ENCODE results near the gene HCN3.

Gene HCN3

DNA sequence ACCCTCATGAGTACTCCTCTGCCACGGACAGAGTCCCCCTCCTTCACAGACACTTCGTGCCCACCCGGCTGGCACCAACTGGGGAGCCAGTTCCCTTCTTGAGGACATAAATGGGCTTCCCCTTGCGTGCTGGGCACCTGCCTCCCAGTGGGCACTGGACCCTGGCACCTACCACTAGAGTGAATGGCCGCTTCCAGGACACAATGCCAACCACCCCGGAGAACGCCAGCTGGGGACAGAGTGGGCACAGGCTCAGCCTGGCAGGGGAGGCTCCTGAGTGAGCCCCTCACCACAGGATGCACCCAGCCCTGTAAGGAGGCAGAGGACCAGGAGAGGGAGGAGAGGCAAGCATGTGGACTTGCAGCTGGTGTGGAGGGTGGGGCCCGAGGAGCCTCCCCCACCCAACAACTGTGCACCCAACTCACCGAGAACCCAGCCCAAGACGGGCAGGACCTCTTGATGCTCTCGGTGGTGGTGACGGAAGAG, 23.0 kb upstream of the HCN3 start:
- DNase-seq (ENCODE audit: low read depth), result no peak

DNA sequence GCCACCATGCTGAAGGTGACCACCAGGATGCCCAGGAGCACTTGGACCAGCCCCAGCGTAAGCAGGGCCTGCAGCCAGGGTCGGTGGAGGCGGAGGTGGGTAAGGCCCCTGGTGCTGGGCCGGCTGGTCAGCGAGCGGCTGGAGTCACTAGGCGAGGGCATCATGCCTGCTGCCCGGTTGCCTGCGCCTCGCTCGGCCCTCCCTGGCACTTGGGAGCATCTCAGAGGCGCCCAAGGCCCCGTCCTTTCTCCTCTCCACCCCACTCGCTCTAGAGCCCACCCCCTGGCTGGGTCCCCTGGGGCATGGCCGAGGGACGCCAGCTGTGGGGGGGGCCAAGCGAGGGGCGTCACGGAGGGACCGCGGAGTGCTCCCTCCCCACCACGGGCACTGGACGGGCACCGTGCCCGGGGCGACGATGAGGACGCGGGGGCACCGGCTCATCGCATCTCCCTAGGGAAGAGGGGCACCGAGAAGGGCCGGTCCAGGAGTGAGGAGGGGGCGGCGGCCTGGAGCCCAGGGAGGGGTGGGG, 22.5 kb upstream of the HCN3 start:
- DNase-seq (ENCODE audit: low read depth), result no peak

DNA sequence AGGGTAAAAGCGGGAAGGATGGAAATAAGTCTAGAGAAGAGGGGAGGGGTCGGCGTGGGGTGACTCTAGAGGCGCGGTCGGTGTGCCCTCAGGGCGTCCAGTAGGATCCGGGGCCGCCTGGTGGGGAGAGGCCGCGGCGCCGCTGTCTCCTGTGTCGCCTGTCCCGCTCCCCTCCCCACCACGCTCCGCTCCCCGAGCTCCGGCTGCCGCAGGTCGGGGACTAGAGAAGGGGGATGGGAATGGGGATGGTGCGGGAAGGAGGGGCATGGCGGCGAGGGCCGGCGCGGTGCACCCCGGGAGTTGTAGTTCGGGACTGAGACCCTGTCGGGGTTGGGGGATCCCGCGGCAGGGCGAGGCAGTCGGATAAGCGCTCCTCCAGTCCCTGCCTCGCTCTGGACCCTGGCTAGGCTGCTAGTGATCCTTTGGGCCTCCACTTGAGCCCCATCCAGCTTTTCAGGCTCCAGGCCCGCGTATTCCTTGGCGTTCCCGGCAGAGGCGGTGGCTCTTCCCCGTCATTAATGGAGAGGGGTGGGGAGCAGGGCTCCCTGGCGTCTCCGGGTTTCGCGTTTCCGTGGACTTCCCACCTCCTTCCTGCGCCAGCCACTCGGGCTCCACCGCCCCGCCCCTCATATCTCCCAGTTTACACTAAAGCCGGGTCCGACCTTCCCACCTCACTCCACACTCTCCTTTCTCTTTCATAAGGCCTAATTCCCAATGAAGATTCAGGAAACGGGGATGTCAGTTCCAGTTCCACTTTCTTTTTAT, 21.8 kb upstream of the HCN3 start, which contains the start of gene ENTREP3:
Gene ENTREP3, minus strand, starts transcription at position 241 of the 765 bp plus-strand sequence. CDS start 606 bp downstream, outside the sequence.
- peak; percentile 52 for DNase-seq (ENCODE audit: low read depth)

DNA sequence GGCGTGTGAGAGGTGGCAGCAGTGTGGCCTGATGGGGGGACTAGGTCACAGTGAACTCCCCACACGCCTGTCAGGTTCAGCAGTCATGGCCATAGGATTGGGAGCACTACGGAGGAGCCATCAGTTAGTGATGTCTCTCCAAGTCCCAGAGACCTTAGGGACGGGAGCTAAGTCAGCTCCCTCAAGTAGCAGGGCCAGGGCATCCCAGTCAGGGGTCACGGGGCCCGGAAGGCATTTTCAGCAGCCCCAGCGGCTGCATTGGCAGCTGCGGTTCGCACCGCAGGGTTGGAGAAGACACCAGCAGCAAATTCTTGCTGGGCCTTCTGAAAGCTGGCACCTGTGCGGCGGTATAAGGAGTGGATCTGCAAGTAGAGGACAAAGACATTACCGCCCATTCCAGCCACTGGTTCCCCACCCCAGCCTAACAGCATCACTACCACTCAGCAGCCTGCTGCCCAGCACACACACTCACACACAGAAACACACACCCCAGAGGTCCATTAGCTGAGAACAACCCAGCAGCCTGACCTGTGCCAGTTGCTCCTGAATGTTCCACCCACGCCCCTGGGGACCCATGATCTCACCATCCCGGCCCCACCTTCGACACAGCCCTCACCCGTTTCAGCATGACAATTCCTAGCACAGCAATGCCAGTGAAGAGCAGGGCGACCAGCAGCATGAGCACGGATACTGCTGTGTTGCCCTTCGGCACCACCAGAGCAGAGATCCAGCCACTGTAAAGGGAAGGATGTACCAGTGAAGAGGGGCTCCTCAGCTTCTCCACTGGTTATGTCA, 21.0 kb upstream of the HCN3 start:
- DNase-seq (ENCODE audit: low read depth), result no peak

DNA sequence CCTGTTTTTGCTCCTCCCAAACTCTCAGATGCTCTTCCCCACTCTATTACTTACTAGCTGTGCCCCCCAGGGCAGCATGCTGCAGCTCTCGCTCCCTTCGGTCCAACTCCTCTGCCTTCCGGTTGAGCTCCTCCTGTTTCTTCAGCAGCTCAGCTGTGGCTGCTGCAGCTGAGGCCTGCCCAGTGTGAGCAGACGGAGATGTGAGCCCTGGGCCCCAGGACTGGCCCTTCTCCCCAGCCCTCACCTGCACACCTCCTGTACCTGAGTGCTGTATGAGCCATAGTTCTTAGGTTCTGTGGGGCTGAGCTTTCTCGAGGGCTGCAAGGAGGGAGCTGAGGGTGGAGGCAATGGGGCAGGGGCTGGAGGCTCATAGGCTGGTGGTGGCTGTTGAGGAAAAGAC, 17.0 kb upstream of the HCN3 start:
- no peak for DNase-seq (ENCODE audit: low read depth)

DNA sequence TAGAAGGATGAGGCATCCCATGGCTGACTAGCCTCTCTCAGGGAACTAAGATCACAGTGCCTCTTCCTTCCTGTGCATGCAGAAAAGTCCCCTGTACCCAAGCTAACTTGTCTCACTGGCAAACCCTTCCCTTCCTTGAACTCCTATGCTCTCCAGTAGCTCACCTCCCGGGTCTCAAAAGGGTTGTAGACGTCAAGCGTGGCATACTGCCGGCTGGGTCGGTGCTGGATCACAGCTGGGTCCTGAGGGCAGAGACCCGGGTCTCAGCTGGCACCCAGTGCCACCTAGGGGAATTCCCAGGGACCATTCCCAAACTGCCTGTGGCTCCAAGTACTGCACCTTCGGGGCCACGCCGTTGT, 15.8 kb upstream of the HCN3 start:
- DNase-seq (ENCODE audit: low read depth), result no peak

DNA sequence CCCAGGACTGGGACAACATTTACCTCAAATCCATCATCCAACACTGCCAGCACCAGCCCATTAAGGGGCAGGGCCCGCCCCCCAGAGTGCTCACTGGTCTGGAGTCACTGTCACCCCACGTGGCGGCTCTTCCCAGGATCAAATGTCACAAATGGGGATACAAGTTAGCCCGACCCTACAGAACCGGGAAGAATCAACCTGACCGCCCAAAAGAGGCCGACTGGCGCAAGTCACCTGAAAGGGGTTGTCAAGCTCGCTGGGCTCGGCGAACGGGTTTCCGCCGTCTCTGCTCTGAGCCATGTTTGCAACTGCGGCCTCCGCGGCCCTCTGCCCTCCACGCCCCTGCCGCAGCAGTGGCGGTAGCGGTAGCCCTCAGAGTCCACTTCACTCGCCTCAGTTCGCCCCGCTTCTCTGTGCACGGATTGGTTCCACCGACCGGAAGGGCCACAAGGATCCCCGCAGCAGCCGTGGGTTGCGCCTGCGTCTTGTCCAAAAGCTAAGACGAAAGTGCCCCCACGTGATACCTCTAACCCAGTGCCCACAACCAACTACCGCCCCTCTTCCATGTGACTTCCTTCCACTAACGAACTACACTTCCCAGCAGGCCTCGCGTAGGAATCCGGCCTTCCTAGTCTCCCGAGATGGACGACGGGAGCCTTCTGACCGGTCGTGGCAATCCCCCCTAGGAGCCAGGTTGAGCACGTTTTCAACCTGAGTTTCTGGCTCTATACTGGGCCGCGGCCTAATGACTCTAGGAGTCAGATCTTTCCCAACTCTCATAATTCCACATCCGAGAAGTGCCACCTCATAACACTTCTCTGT, 15.2 kb upstream of the HCN3 start, which contains the start of gene SCAMP3:
Gene SCAMP3, minus strand, starts transcription at position 509 of the 822 bp plus-strand sequence. Its CDS starts 209 bp downstream, at position 300.
- DNase-seq (ENCODE audit: low read depth), result peak; percentile 74

DNA sequence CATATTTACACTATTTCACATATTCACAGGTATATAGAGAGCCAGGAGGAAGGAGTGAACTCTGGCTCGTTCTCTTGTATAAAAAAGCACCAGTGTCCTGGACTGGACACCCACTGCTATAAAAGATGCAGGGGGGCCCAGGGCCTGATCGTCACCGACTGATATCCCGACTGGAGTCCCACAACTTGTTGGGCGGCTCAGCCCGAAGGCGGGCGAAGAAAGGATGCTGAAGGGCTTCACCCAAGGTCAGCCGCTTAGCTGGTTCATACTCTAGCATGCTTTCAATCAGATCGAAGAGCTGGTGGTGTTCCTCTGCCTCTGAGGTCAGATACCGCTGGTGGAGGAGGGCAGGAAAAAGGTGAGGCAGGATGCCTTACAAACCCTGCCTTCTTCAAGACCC, 14.2 kb upstream of the HCN3 start:
- no peak for DNase-seq (ENCODE audit: low read depth)

DNA sequence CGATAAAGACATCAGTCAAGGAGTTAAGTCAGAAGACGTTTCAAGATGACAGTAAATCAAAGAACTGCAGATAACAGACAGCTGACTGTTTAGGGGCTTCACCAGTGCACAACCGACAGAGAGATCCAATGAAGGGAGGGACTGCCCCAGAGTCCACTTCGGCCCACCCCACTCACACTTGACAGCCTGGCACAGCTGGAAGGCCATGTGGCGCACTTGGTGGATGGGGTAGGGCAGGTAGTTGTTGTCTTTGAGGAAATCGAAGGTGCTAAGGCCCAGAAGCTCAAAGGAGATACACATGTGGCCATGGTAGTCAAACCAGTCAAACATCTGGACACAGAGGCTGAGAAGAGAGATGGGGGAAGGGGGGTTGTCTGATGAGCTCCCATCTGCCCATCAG, 10.7 kb upstream of the HCN3 start:
- DNase-seq (ENCODE audit: low read depth), result no peak

DNA sequence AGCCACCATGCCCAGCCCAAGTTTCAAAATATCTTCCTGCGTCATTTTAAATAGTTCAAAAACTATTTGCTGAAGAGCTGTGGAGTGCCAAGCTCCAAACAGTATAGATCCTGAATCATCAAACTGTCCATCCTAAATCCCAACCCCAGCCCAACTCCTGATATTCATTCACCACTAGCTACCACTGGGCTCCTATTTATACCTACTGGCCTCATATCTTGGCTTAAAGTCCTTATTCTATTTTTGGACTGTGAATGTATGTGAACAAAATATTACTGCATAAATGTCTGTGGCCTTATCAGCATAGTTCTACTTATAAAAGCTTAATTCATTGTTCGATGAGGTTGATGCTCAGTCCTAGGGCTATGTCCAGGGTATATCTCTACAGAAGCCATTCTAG, 9.9 kb upstream of the HCN3 start:
- no peak for DNase-seq (ENCODE audit: low read depth)

DNA sequence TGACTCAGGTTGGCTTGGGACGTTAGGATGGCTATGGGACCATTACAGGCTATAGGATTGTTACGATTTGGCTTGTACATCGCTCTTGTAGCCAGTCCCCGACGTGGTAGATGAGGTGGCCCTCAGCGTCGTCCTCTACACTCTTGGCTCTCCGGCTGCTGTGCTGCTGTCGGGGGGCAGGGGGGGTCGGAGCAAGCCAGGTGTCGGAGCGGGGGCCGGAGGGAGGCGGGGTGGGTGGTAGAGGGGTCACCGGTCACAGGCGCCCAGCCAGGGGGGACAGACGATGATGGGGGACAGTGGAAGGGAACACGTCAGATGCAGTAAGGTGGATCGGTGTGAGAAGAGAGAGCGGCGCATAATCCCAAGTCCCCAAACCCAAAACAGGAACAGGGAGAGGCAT, 8.6 kb upstream of the HCN3 start:
- DNase-seq (ENCODE audit: low read depth), result no peak

DNA sequence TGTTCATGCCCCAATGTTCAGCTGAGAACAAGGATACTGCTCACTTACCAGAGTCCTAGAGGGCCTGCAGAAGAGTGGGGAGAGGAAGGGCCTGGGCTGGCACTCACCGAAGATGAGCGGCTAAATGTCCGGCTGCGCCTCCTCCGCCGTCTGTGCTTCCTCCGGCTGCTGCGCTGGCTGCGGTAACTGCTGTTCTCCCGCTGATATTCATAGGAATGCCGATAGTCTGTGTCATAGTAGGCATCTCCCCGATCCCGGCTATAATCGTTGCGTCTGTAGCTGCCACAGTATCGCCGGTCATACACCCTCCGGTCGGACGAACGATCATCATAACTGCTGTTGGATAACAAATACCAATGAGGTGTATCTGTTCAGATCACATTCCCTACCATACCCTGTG, 7.9 kb upstream of the HCN3 start:
- no peak for DNase-seq (ENCODE audit: low read depth)

DNA sequence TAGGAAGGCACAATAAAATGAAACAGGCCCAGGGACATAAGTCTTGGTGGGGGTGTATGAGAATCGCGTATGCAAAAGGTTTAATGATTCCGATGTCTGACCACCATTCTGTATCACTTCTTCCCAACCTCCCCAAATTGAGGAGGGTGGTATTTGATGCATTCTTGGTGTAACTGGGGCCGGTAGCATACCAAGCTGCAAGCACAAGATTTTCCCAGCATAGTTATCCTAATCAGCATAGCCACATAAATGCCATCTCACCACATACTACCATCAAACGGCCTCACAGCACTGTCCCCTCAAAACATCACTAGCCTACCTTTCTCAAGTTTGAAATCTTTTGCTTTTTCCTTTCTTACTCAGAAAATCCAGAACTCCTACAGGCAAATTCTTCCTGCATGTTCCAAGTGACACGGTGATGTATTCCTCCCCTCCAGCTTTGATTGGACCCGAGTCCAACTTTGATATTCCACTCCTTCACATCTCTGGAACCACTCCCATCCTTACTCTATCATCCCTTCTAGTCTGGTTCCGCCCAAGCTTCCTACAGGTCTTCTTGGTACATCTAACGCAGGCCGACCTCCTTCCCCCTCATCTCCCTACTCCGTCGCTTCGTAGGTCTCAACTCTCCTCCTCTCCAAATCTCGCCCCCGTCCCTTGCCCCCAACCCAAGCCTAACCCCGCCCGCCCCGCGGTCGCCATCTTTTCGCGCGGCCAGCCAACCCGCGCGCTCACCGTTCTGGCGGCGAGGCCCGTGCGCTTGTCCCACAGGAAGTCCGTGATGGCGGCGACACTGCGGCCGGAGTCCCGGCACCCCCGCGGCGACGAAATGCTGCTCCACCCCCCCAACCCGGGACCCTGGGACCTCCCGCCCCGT, 4.6 kb upstream of the HCN3 start:
- DNase-seq (ENCODE audit: low read depth), result no peak

DNA sequence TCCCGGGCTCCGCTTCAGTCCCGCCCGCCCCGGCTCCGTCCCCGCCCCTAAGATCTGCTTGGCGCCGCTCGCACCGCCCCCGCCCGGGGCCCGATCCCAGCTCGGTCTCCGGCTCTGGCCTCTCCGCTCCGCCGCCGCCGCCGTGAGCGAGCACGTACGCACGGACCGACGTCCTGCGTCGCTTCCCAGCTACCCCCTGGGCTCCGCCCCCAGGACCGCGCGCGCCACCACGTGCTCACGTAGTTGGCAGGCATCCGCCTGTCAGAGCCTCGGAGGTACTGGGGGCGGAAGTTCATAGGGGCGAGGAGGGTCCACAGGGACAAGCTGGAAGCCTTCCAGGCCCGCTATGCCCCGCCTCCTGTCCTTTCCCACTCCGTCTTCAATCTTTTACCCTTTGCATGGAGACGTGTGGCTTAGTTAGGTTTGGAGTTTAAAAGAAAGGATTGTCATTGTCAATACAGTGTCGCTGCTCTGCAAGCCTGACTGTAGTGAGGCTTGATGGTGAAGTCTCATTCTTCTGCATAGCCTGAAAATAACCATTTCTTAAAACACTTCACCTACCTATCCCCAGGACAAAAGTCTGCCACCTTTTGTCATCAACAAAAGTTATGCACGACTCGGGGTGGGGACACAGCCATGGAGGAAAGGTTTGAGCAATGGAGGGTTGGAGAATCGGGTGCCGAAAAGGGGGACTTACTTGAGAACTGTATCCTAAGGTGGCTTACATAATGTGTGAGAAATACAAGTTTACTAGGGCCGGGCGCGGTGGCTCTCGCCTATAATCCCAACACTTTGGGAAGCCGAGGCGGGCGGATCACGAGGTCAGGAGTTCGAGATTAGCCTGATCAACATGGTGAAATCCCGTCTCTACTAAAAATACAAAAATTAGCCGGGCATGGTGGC, 3.7 kb upstream of the HCN3 start, which contains the start of gene CLK2:
Gene CLK2, minus strand, starts transcription at position 162 of the 903 bp plus-strand sequence. CDS start 2,527 bp downstream, outside the sequence.
- peak; percentile 94 for DNase-seq (ENCODE audit: low read depth)

DNA sequence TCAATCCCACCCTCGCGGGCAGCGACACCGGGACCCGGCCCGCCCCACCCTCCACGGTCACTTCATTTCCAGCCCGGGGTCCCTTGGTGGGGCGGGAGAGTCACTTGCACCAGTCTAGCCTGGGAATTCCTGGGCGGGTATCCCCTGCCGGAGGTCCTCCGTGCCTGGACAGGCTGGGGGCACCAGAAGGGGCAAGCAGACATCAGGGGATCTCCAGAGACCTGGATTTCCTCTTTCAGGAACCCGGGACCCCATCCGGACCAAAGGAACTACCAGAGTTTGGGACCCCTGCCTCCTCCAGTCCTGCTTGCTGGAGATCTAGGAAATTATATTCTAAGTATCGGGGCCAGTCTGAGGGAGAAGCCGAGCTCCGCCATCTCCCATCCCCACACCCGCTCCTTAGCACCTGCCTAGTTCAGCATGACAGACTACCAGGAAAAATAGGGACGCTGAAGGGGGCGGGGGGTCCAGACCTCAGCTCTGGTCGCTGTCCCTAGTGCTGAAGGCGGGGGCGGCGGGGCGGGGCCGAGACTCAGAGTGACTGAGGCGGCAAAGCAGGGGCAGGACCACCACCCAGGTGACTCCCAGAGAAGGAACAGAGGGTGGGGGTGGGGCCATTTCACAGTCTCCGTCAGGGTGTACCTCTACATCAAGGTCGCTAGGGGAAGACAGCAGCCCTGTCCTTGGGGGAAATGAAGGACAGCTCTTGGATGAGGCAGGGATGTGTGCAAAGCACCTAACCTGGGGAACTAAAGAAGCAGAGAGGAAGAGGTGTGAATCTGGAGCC, 832 bp downstream of the HCN3 start:
- peak; percentile 51 for DNase-seq (ENCODE audit: low read depth)

DNA sequence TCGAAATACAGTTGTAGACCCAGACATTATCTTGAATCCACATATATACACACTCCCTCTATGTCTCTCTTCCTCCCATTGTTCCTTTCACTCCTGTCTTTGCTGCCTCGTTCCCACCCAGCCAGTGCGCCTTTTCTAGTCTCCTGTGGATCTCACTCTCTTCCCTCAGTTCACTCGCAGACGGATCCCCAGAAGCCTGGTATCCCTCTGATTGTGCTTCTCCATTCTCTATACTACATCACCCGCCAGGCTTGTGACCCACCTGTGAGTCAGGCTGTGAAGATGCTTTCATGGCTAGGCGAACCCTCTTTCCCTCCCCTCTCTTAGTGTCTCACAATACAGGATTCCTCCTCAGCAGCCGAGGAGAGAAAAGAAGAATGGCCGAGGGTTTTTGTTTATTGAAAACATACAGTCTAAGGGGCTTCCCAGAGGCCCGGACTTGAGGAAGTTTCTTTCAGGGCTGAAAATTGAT, 1.5 kb downstream of the HCN3 start:
- DNase-seq (ENCODE audit: low read depth), result no peak

DNA sequence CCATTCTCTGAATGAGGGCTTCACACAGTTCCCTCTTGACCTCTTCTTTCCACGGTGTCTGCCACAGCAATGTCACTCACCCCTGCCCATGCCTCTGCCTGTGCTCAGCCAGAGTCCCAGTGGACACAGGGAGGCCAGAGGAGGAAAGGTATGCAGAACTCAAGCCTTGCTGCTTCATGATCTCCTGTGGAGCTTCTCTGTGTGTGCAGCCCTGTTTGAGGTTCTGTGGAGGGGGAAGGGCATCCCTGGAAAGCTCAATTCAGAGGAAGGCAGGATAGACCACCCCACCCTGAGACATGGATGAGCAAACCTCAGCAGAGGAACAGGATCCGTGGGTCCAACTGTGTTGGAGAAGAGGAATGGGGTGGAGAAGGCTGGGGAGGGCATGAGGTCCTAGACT, 2.0 kb downstream of the HCN3 start:
- no peak for DNase-seq (ENCODE audit: low read depth)

DNA sequence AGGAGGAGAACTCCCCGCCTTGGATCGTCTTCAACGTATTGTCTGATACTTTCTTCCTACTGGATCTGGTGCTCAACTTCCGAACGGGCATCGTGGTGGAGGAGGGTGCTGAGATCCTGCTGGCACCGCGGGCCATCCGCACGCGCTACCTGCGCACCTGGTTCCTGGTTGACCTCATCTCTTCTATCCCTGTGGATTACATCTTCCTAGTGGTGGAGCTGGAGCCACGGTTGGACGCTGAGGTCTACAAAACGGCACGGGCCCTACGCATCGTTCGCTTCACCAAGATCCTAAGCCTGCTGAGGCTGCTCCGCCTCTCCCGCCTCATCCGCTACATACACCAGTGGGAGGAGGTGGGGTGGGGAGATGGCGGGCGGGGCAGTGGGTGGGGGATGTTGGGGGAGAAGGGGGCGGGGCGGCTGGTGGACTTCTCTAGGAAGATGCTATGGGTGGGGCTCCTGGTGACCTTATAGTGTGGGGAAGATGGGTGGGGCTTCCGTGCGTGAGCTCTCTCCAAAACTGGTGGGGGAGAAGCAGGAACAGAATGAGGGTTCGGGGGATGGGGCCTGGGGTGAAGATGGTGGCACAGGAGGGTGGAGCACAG, 5.3 kb downstream of the HCN3 start:
- DNase-seq (ENCODE audit: low read depth), result no peak
